ENCODE data around the gene CCDC181. TPM values are rescaled to one million over a fixed set of nuclear protein-coding genes. Genes with fewer than 3 reads are reported as not detected.
A peak's percentile ranks its signal among the peaks of the same experiment; 100 is the strongest.

CCDC181 gene
- total and polyA plus RNA-seq, 2 experiments from 2014 or later: not detected

GRCh38 chr1:169360415-169360814, 66.9 kb downstream of the CCDC181 start:
- Histone ChIP-seq H3K4me1 (ENCODE audit: insufficient read depth) (peaks cover 14% of the 10 kb centered on the region), H3K4me2 (ENCODE audit: unreplicated experiment) (no peak overlapping the region), H3K9me3 (ENCODE audit: low read depth) (no peaks in the 10 kb centered on the region), H3K27ac (no peak overlapping the region), H4K20me1 (ENCODE audit: insufficient read depth) (no peaks in the 10 kb centered on the region), H3K36me3 (ENCODE audit: low read depth) (no peaks in the 10 kb centered on the region), H3K79me2 (ENCODE audit: insufficient read depth) (peaks cover 64% of the 10 kb centered on the region), H2AFZ (no peak overlapping the region), H3K9me2 (ENCODE audit: insufficient read depth) (no peaks in the 10 kb centered on the region), H3K27me3 (replicated peaks; ENCODE audit: insufficient read depth) (no peaks in the 10 kb centered on the region), H3F3A (ENCODE audit: insufficient read depth) (peaks cover 17% of the 10 kb centered on the region), H3K9ac (no peak overlapping the region), H3K4me3 (no peak overlapping the region)
- DNase-seq: no peak
- in situ Hi-C loops (cut with MboI): loop anchor here (25.0 kb wide), 1 partner anchor 923 kb away; no protein-coding TSS in a partner anchor
- TF ChIP-seq EZH2 (IDR thresholded peaks at IDR 0.05; ENCODE audit: insufficient read depth, poor library complexity, severe bottlenecking): no peak
- no peak for TF ChIP-seq EZH2phosphoT487 (IDR thresholded peaks at IDR 0.05; ENCODE audit: insufficient read depth, low read depth)
- WGBS, 2 experiments (ENCODE audit: low coverage in 1 of 2, low lambda C conversion rate in 2 of 2, missing lambda C conversion rate in 2 of 2): 100% methylated on average over 1 of the region's 1 CpG

GRCh38 chr1:169348383-169349036, 78.8 kb downstream of the CCDC181 start:
- Histone ChIP-seq H3K4me2 (ENCODE audit: unreplicated experiment) (no peak overlapping the region), H3K9me3 (ENCODE audit: low read depth) (no peaks in the 10 kb centered on the region), H3K4me3 (no peak overlapping the region), H4K20me1 (ENCODE audit: insufficient read depth) (no peaks in the 10 kb centered on the region), H3K9me2 (ENCODE audit: insufficient read depth) (no peaks in the 10 kb centered on the region), H3K4me1 (ENCODE audit: insufficient read depth) (no peaks in the 10 kb centered on the region), H3K27me3 (replicated peaks; ENCODE audit: insufficient read depth) (no peaks in the 10 kb centered on the region), H3K79me2 (ENCODE audit: insufficient read depth) (peaks cover 7% of the 10 kb centered on the region), H3K9ac (no peak overlapping the region), H3K27ac (no peak overlapping the region), H2AFZ (no peak overlapping the region), H3F3A (ENCODE audit: insufficient read depth) (no peaks in the 10 kb centered on the region), H3K36me3 (ENCODE audit: low read depth) (no peaks in the 10 kb centered on the region)
- in situ Hi-C loops (cut with MboI): loop anchor here (10.0 to 25.0 kb wide), 2 partner anchors 744 to 1011 kb away; no protein-coding TSS in a partner anchor
- 40 to 41% methylated on average over 5 of the region's 5 CpGs for WGBS, 2 experiments (ENCODE audit: low coverage in 1 of 2, low lambda C conversion rate in 2 of 2, missing lambda C conversion rate in 2 of 2)
- peak; percentile 71 for DNase-seq
- TF ChIP-seq EZH2phosphoT487 (IDR thresholded peaks at IDR 0.05; ENCODE audit: insufficient read depth, low read depth) (no peak), EZH2 (IDR thresholded peaks at IDR 0.05; ENCODE audit: insufficient read depth, poor library complexity, severe bottlenecking) (no peak)

DNA sequence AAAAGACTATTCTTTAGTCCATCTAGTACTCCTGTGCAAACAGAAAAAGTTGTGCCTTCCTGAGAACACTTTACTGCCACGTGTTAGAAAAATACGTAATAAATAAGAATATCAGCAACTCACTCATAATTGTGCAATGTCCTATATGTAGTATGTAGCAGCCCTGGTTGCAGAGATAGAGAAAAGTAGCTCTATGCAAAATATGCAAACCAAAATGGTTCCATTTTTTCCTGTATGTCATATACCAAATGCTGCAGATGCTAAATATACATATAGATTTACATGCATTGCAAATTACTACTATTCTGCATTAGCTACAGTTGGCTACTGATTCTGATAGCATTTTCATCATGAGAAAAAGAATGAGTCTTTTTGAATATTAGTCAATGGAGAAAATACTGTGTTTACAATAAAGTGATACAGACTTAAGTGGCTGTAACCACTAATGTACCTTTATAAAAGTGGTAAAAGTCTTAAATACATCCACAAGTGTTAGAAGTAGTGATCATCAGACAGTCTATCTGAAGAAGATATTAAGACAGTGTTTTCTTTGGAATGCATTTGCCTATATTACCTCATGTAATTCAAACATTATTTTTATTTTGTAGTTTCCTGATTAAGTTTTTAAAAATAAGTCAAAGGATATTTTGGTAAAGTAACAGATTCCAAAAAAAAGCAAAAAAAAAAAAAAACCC, 79.4 kb downstream of the CCDC181 start:
- no peaks in the 10 kb centered on the region for H3K4me1 ChIP-seq (ENCODE audit: insufficient read depth)
- no peaks in the 10 kb centered on the region for H4K20me1 ChIP-seq (ENCODE audit: insufficient read depth)
- H3F3A ChIP-seq (ENCODE audit: insufficient read depth): no peaks in the 10 kb centered on the region
- no peaks in the 10 kb centered on the region for H3K9me3 ChIP-seq (ENCODE audit: low read depth)
- H3K27ac ChIP-seq: no peak overlapping the region
- no peak for DNase-seq
- H3K79me2 ChIP-seq (ENCODE audit: insufficient read depth): peaks cover 1% of the 10 kb centered on the region
- H3K4me3 ChIP-seq: no peak overlapping the region
- H3K36me3 ChIP-seq (ENCODE audit: low read depth): no peaks in the 10 kb centered on the region
- no peak overlapping the region for H2AFZ ChIP-seq
- no peak overlapping the region for H3K9ac ChIP-seq
- in situ Hi-C loops (cut with MboI): loop anchor here (10.0 to 25.0 kb wide), 2 partner anchors 743 to 1011 kb away; no protein-coding TSS in a partner anchor
- no peak for TF ChIP-seq EZH2phosphoT487 (IDR thresholded peaks at IDR 0.05; ENCODE audit: insufficient read depth, low read depth)
- no peak for TF ChIP-seq EZH2 (IDR thresholded peaks at IDR 0.05; ENCODE audit: insufficient read depth, poor library complexity, severe bottlenecking)
- WGBS, 2 experiments (ENCODE audit: low coverage in 1 of 2, low lambda C conversion rate in 2 of 2, missing lambda C conversion rate in 2 of 2): 39 to 49% methylated on average over 2 of the region's 2 CpGs
- no peaks in the 10 kb centered on the region for H3K9me2 ChIP-seq (ENCODE audit: insufficient read depth)
- H3K4me2 ChIP-seq (ENCODE audit: unreplicated experiment): no peak overlapping the region
- H3K27me3 ChIP-seq (replicated peaks; ENCODE audit: insufficient read depth): no peaks in the 10 kb centered on the region

- TF ChIP-seq EZH2 (IDR thresholded peaks at IDR 0.05; ENCODE audit: insufficient read depth, poor library complexity, severe bottlenecking) (no peak), EZH2phosphoT487 (IDR thresholded peaks at IDR 0.05; ENCODE audit: insufficient read depth, low read depth) (no peak)
- H3K36me3 ChIP-seq (ENCODE audit: low read depth): no peaks in the 10 kb centered on the region
Observed at GRCh38 chr1:169346036-169346589, 81.2 kb downstream of the CCDC181 start.

More at GRCh38 chr1:169346036-169346589, 81.2 kb downstream of the CCDC181 start:
- Histone ChIP-seq H3K9me3 (ENCODE audit: low read depth) (no peaks in the 10 kb centered on the region), H3K27ac (no peak overlapping the region), H3K79me2 (ENCODE audit: insufficient read depth) (no peaks in the 10 kb centered on the region), H3K4me3 (no peak overlapping the region), H3K4me1 (ENCODE audit: insufficient read depth) (no peaks in the 10 kb centered on the region), H3K4me2 (ENCODE audit: unreplicated experiment) (no peak overlapping the region), H3K9me2 (ENCODE audit: insufficient read depth) (no peaks in the 10 kb centered on the region), H2AFZ (no peak overlapping the region), H3K9ac (no peak overlapping the region), H3F3A (ENCODE audit: insufficient read depth) (no peaks in the 10 kb centered on the region), H3K27me3 (replicated peaks; ENCODE audit: insufficient read depth) (no peaks in the 10 kb centered on the region), H4K20me1 (ENCODE audit: insufficient read depth) (no peaks in the 10 kb centered on the region)
- WGBS, 2 experiments (ENCODE audit: low coverage in 1 of 2, low lambda C conversion rate in 2 of 2, missing lambda C conversion rate in 2 of 2): 96 to 100% methylated on average over 3 of the region's 3 CpGs
- DNase-seq: no peak
- in situ Hi-C loops (cut with MboI): loop anchor here (10.0 to 25.0 kb wide), 2 partner anchors 741 to 1009 kb away; no protein-coding TSS in a partner anchor
